Measurements from ENCODE around the gene UBXN4.

DNA sequence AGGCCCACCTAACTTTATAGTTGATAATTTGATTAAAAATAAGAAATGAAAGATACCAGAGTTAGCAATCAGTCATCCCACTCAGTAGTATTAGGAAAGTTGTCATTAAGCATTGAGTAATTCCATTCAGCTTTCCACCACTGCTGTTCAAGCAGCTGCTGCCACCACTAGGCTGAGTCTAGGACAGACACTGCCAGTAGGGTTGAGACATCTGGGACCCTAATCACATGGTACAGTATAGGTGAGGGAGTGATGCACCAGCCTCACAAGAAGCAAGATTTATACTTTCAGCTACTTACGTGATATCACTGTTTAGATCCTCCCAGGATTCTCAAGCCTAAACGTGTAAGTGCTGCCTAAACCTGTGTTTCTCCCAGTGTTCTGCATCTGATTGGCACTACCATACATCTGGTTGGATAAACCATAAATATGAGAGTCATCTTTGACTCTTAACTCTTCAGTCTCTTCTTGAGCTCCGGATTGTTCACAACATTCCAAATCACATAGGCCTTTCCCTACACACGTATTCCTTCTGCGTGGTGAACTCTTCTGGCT is 3.2 kb downstream of the UBXN4 start:
- TF ChIP-seq ZNF274 (IDR thresholded peaks at IDR 0.05; ENCODE audit: low read depth, low read length) = no peak
- TF ChIP-seq YY1 (IDR thresholded peaks at IDR 0.05; ENCODE audit: insufficient read depth, insufficient read length) = no peak
- no peak for TF ChIP-seq SUZ12 (IDR thresholded peaks at IDR 0.05; ENCODE audit: extremely low read depth, insufficient read depth, insufficient read length)

All from NT2/D1 (cell line).